Measurements from ENCODE around the gene LEMD3. TPM values are rescaled to one million over a fixed set of nuclear protein-coding genes. Genes with fewer than 3 reads are reported as not detected.

LEMD3 gene
- total RNA-seq, 2 experiments from 2014 or later, result 15.9 to 17.6 TPM

- intact Hi-C loops (cut with DNase I, micrococcal nuclease), result no loop called here
- no peak for ATAC-seq
- no peak overlapping the region for H3K27ac Mint-ChIP-seq
- DNase-seq, result no peak
- no peaks in the 10 kb centered on the region for H3K4me1 Mint-ChIP-seq
- ChIA-PET POLR2A (interaction anchor here (0.7 kb wide), 1 partner anchor 11 kb away, joined by 3 read pairs; no protein-coding TSS in a partner anchor), CTCF (no interaction called here)
- H3K4me3 Mint-ChIP-seq, result no peak overlapping the region
- H3K36me3 Mint-ChIP-seq (ENCODE audit: low read depth), result no peaks in the 10 kb centered on the region
- H3K9me3 Mint-ChIP-seq (ENCODE audit: low read depth), result no peaks in the 10 kb centered on the region
- peaks cover 6% of the 10 kb centered on the region for H3K27me3 Mint-ChIP-seq
Observed at GRCh38 chr12:65257986-65258385, 88.6 kb downstream of the LEMD3 start.

GRCh38 chr12:65259501-65259900, 90.1 kb downstream of the LEMD3 start:
- no peaks in the 10 kb centered on the region for H3K4me1 Mint-ChIP-seq
- intact Hi-C loops (cut with DNase I, micrococcal nuclease), result no loop called here
- ATAC-seq (no peak), DNase-seq (no peak)
- POLR2A ChIA-PET, result no interaction called here
- no peaks in the 10 kb centered on the region for H3K36me3 Mint-ChIP-seq (ENCODE audit: low read depth)
- H3K27ac Mint-ChIP-seq, result no peak overlapping the region
- no peaks in the 10 kb centered on the region for H3K9me3 Mint-ChIP-seq (ENCODE audit: low read depth)
- no peak overlapping the region for H3K4me3 Mint-ChIP-seq
- H3K27me3 Mint-ChIP-seq, result peaks cover 6% of the 10 kb centered on the region
- CTCF ChIA-PET, result interaction anchor here (0.6 kb wide), 1 partner anchor 1737 kb away, joined by 3 read pairs; no protein-coding TSS in a partner anchor

DNA sequence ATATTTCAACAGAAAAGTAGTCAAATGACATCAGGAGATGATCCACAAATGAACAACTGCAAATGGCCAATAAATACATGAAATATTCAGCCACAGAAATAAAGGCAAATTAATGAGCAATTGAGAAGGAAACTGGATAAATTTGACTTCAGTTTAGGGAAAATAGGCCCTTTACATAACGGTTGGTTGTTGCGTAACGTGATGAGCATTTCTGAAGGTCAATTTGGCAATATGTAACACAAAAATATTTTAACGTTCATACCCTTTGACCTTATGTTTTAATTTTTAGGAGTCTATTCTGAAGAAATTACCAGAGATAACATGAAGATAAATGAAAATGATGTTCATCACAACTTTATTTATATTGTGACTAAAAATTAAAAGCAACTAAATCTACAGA, 94.4 kb downstream of the LEMD3 start:
- no peak for DNase-seq
- no peaks in the 10 kb centered on the region for H3K36me3 Mint-ChIP-seq (ENCODE audit: low read depth)
- peaks cover 19% of the 10 kb centered on the region for H3K27me3 Mint-ChIP-seq
- ATAC-seq, result no peak
- no peak overlapping the region for H3K4me3 Mint-ChIP-seq
- H3K27ac Mint-ChIP-seq, result no peak overlapping the region
- no peaks in the 10 kb centered on the region for H3K9me3 Mint-ChIP-seq (ENCODE audit: low read depth)
- ChIA-PET CTCF (no interaction called here), POLR2A (no interaction called here)
- intact Hi-C loops (cut with DNase I, micrococcal nuclease), result no loop called here
- no peaks in the 10 kb centered on the region for H3K4me1 Mint-ChIP-seq

DNA sequence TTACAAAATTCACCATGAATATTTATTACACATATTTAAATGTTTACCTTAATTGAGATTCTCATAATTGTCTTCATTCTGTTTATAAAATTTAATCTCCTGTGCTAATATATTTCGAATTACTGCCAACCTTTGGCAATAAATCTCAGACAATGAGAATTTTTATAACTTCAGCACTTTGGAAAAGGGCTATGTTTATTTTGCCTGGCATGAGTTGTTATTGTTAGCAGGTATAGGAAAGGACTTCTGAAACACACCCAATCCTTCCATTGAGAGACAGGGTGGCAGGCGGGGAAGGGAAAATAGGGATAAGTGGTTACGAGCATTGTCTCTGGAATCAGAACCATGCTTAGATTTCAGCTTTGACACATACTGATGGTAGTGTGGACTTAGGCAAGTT, 97.0 kb downstream of the LEMD3 start:
- Mint-ChIP-seq H3K27ac (no peak overlapping the region), H3K4me1 (no peaks in the 10 kb centered on the region), H3K9me3 (ENCODE audit: low read depth) (no peaks in the 10 kb centered on the region), H3K4me3 (no peak overlapping the region), H3K36me3 (ENCODE audit: low read depth) (no peaks in the 10 kb centered on the region), H3K27me3 (peaks cover 17% of the 10 kb centered on the region)
- intact Hi-C loops (cut with DNase I, micrococcal nuclease), result no loop called here
- CTCF ChIA-PET, result no interaction called here
- DNase-seq (no peak), ATAC-seq (no peak)
- POLR2A ChIA-PET, result no interaction called here

DNA sequence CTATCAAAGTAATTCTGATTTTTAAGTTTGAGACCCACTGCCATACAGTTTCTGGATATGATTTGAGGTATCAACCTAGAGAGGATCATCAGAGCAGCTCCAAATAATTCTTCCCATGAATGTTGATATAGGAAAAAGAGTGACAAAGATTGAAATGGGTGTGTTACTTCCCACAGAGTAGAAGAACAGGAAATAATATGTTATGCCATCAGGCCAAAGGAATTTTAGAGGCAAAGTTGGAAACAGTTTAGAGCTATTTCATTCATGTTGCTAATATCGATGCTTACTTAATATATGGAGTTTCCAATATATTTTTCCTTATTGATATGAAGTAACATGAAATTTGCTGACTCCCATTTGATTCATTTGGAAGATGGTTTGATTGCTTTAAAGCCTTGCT, 100.2 kb downstream of the LEMD3 start:
- ChIA-PET CTCF (no interaction called here), POLR2A (no interaction called here)
- intact Hi-C loops (cut with DNase I, micrococcal nuclease), result no loop called here
- no peak overlapping the region for H3K4me3 Mint-ChIP-seq
- no peaks in the 10 kb centered on the region for H3K4me1 Mint-ChIP-seq
- H3K9me3 Mint-ChIP-seq (ENCODE audit: low read depth), result no peaks in the 10 kb centered on the region
- no peaks in the 10 kb centered on the region for H3K36me3 Mint-ChIP-seq (ENCODE audit: low read depth)
- peaks cover 25% of the 10 kb centered on the region for H3K27me3 Mint-ChIP-seq
- no peak overlapping the region for H3K27ac Mint-ChIP-seq
- ATAC-seq, result no peak
- no peak for DNase-seq

GRCh38 chr12:65274602-65275272, 105.4 kb downstream of the LEMD3 start:
- POLR2A ChIA-PET, result no interaction called here
- no peaks in the 10 kb centered on the region for H3K9me3 Mint-ChIP-seq (ENCODE audit: low read depth)
- H3K27me3 Mint-ChIP-seq, result peaks cover 31% of the 10 kb centered on the region
- no peak for ATAC-seq
- no peak overlapping the region for H3K4me3 Mint-ChIP-seq
- no peak overlapping the region for H3K27ac Mint-ChIP-seq
- H3K36me3 Mint-ChIP-seq (ENCODE audit: low read depth), result no peaks in the 10 kb centered on the region
- peaks cover 2% of the 10 kb centered on the region for H3K4me1 Mint-ChIP-seq
- DNase-seq, result no peak
- CTCF ChIA-PET, result no interaction called here
- intact Hi-C loops (cut with DNase I, micrococcal nuclease), result no loop called here

GRCh38 chr12:65275627-65276026, 106.2 kb downstream of the LEMD3 start:
- no peak for DNase-seq
- intact Hi-C loops (cut with DNase I, micrococcal nuclease), result no loop called here
- no peak for ATAC-seq
- Mint-ChIP-seq H3K4me3 (no peak overlapping the region), H3K27ac (no peak overlapping the region), H3K4me1 (peaks cover 2% of the 10 kb centered on the region), H3K36me3 (ENCODE audit: low read depth) (no peaks in the 10 kb centered on the region), H3K27me3 (peaks cover 37% of the 10 kb centered on the region), H3K9me3 (ENCODE audit: low read depth) (no peaks in the 10 kb centered on the region)
- ChIA-PET CTCF (no interaction called here), POLR2A (no interaction called here)

DNA sequence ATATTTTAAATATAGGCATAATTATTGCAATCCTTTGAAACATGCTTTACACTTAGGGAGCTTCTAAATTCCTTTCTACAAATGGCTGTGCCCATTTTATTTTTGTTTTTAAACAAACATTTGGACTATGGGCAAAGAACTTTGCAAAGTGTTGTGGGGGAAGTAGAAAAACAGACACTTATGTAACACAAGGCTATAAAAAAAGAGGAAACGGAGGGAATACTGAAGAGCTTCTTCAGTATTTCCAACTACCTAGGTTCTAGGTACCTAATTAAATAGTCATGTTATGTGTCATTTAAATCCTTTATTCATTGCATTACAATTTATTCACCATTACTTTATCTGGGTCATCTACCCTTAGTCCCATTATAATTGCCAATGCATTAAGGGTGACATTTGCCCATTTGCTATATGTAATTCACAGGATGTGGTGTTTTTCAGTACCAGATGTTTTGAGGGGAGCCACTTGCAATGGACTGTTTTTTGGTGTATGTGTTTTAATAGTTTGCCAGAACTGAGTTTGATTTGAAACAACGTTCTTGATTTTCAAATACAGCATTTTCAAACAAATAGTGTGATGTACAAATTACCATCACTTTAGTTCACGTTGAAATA, 107.6 kb downstream of the LEMD3 start:
- POLR2A ChIA-PET, result no interaction called here
- DNase-seq, result no peak
- Mint-ChIP-seq H3K27me3 (peaks cover 46% of the 10 kb centered on the region), H3K4me3 (no peak overlapping the region), H3K9me3 (ENCODE audit: low read depth) (no peaks in the 10 kb centered on the region), H3K27ac (no peak overlapping the region), H3K36me3 (ENCODE audit: low read depth) (no peaks in the 10 kb centered on the region), H3K4me1 (peaks cover 2% of the 10 kb centered on the region)
- CTCF ChIA-PET, result interaction anchor here (0.7 kb wide), 1 partner anchor 17 kb away, joined by 3 read pairs; no protein-coding TSS in a partner anchor
- intact Hi-C loops (cut with DNase I, micrococcal nuclease), result no loop called here
- no peak for ATAC-seq

GRCh38 chr12:65277994-65278575, 108.7 kb downstream of the LEMD3 start:
- no peak for DNase-seq
- Mint-ChIP-seq H3K27ac (no peak overlapping the region), H3K4me3 (peak overlapping the region; percentile 27), H3K4me1 (peaks cover 2% of the 10 kb centered on the region), H3K9me3 (ENCODE audit: low read depth) (no peaks in the 10 kb centered on the region), H3K36me3 (ENCODE audit: low read depth) (no peaks in the 10 kb centered on the region), H3K27me3 (peaks cover 46% of the 10 kb centered on the region)
- intact Hi-C loops (cut with DNase I, micrococcal nuclease), result no loop called here
- no peak for ATAC-seq
- ChIA-PET CTCF (no interaction called here), POLR2A (no interaction called here)

- Mint-ChIP-seq H3K27me3 (peaks cover 44% of the 10 kb centered on the region), H3K4me3 (peak within 1 kb of the TSS; percentile 52), H3K27ac (no peak within 1 kb of the TSS), H3K36me3 (ENCODE audit: low read depth) (no peaks in the 10 kb centered on the region), H3K9me3 (ENCODE audit: low read depth) (no peaks in the 10 kb centered on the region), H3K4me1 (peaks cover 2% of the 10 kb centered on the region)
- CTCF ChIA-PET, result no interaction called here
- intact Hi-C loops (cut with DNase I, micrococcal nuclease), result no loop called here
- POLR2A ChIA-PET, result no interaction called here
- DNase-seq (peak; percentile 37), ATAC-seq (peak; percentile 57)
Observed at GRCh38 chr12:65278576-65279368, 109.4 kb downstream of the LEMD3 start, which contains the start of gene MSRB3. Gene MSRB3, plus strand, starts transcription at chr12:65278683. Its CDS starts 29,897 bp downstream, at chr12:65308580.

DNA sequence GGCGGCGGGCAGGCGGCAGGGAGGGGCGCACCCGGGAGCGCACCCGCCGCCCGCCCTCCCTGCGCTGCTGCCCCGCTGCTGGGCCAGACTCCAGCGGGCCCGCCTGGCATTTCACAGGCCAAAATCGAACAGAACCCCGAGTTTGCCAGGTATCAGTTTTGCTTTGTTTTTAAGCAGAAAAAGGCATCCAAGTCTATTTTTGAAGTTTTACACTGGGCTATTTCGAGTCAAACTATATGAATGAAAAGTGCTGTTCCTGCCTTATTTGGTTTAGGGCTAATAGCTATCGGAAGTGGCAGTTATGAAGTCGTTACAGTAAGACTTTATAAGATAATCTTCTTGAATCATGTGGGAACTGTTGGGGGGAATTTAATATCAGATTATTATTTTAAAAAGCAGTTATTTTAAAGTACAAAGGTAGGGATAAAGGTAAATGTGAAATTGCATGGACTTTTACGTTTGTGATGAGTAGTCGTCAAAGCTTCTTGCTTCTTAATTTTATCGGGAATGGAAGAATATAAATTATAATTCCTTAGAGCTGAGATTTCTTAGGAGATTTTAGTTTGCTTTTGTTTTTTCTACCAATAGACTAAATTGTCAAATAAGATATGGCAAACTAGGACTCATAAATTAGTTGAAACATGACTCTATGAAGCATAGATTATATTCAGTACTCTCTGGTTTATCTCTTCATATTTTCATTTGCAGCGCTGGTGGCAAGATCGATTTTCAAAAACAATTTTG, 110.2 kb downstream of the LEMD3 start:
- H3K27me3 Mint-ChIP-seq, result peaks cover 41% of the 10 kb centered on the region
- ChIA-PET CTCF (interaction anchor here (1.3 kb wide), 1 partner anchor 23 kb away, joined by 3 read pairs; no protein-coding TSS in a partner anchor), POLR2A (no interaction called here)
- no peak for ATAC-seq
- DNase-seq, result no peak
- H3K27ac Mint-ChIP-seq, result no peak overlapping the region
- H3K36me3 Mint-ChIP-seq (ENCODE audit: low read depth), result no peaks in the 10 kb centered on the region
- H3K9me3 Mint-ChIP-seq (ENCODE audit: low read depth), result no peaks in the 10 kb centered on the region
- intact Hi-C loops (cut with DNase I, micrococcal nuclease), result no loop called here
- H3K4me3 Mint-ChIP-seq, result peak overlapping the region; percentile 52
- peaks cover 2% of the 10 kb centered on the region for H3K4me1 Mint-ChIP-seq
